HG03095 (cell line): ENCODE data around the gene COPZ2.
"Not testable (repeated sequence)": the region's sequence is repeated elsewhere in the genome, so short reads cannot be mapped to it uniquely, and the experiment has no call there.

Source experiments
- ATAC-seq: cut with Tn5 transposase; IDR thresholded peaks from one replicate; pipeline ENCODE4 v1.9.1; 2021; ENCODE audit warnings: moderate library complexity; ENCODE audit not compliant: unreplicated experiment

COPZ2 gene

DNA sequence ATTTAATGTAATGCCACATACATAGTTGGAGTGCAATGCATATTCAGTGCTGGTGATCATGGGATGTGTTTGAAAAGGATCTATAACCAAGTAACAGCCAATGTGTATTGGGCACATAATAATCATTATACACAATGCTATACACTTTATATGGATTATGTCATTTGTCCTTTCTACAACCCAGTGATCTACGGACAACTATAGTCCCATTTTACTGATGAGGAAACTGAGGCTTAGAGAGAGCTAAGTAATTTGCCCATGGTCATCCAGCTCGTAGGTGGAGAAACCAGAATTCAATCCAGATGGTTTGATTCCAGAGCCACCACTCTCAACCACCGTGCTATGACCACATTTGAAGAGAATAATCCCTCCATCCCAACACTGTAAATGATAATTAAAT is 27.4 kb downstream of the COPZ2 start:
- no peak for ATAC-seq

DNA sequence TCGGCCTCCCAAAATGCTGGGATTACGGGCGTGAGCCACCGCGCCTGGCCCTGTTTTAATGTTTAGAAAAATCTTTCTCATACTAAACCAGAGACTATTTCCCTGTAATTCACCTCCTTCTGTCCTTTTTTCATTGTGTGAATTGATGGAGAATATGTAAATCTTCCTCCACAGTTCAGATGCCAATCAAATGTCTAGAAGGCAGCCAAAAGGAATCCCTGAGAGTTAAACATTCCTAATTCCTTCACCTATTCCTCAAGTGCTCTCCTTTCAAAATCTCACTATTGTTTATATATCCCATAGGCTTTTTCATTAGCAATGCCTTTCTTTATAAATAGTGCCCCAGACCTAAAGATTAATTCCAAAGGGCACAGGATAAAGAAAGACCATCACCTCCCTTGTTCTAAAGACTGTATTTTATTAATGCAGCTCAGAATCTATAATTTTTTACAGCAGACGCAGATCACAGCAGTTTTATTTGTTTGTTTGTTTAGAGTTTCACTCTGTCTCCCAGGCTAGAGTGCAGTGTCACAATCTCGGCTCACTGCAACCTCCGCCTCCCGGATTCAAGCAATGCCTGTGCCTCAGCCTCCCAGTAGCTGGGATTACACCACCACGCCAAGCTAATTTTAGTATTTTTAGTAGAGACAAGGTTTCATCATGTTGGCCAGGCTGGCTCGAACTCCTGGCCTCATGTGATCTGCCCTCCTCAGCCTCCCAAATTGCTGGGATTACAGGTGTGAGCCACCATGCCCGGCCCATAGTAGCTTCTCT is 30.5 kb downstream of the COPZ2 start:
- no peak for ATAC-seq

DNA sequence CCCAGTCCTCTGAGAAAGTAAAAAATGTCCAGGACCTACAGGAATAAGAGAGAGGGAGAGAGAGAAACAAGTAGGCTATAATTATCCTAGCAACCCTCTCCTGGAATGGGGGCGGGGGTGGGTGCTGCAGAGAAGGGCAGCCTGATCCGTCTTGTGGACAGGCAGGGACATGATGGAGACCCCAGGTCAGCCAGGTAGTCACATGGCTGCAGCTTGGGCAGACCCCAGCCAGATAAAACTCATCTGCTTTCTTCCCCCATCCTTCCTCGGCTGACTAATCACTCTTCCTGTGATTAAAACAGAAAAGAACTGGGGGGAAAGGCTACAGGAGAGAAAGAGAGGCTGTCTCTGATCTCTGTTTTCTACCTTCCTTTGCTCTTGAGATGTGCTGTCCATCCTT is 32.6 kb downstream of the COPZ2 start:
- ATAC-seq = no peak

DNA sequence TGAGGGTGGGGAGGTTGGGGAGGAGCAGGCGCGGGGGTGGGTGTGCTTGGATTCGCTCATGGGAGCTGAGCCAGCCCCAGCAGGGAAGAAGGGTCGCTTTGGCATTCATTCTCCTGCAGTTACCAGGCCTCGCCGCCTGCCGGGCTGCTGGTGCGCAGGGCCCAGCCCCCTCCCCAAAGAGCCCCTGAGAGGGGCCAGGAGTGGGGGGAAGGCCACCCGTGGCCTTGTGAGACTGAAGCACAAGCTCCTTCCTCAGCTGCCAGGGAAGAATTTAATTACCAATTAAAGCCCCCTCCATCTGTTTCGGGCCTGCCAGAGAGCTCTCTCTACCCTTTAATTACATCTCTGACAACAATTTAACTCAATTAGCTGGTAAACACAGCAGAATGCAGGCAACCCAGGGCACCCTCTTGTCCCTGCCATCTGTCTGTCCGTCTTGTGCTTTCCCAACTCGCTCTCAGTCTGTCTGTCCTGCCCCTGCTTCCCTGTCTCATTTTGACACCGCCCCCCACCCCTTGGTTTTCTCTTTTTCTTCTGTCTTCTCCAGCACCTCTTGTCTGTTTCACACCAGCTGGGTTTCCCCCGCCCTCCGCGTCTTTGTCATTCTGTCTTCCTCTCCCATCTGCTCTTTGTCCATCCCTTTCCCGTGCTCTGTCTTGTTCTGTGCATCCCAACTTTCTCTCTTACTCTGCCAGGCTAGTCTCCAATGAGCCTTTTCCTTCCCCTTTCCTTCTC is 34.0 kb downstream of the COPZ2 start:
- ATAC-seq = no peak

DNA sequence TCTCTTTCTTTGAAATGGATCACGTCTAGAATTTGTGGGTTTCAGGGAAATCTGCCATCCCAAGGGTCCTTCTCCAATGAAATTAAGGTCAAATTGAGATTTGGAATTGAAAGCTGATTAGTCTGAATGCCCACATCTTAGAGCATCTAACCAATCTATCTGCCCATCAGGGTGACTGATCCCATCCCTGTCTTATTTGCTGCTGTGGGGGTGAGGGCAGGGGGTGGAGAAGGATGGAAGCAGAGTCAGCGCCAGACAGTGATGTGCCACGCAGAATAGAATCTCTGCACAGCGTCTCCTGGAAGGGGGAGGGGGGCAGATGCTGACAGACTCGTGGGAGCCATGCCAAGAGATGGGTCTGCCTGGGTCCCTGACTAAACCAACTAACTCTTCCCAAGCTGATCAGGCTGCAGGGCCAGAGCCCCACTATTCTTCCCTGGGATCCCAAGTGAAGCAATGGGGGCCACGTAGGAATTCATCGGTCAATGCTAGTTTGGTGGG is 34.6 kb downstream of the COPZ2 start:
- no peak for ATAC-seq

DNA sequence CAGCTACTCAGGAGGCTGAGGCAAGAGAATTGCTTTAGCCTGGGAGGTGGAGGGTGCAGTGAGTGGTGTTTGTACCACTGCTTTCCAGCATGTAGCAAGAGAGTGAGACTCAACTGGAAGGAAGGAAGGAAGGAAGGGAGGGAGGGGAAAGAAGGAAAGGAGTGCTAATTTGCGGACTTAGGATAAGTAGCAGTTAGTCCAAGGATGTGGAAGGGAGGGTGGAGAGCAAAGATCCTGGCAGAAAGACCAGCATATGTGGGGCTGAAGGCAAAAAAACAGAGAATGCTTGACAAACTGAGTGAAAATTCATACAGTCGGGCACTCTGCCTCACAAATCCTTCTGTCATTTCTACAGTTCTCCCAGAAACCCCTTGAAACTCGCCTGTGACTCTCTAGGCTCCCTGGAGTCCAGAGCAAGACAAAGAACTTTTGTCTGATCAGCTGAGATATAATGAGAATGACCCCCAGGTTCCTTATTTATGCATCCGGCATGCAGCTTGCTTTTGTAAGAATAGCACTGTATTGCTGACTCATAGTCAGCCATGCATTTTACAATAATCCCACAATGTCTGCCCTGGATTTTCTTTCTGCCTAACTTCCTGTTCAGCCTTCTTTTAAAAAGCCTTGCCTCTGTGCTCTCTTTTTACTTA is 35.2 kb downstream of the COPZ2 start:
- ATAC-seq = peak; percentile 47

DNA sequence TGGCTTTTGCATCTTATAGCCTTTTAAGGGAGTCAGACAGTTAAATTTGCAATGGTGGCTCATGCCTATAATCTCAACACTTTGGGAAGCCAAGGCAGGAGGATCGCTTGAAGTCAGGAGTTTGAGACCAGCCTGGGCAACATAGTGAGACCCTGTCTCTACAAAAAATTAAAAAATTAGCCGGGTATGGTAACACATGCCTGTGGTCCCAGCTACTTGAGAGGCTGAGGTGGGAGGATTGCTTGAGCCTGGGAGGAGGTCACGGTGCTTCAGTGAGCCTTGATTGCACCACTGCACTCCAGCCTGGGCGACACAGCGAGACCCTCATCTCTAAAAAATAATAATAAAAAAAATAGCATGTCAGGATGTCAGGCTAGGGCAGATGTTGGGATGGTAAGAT is 35.9 kb downstream of the COPZ2 start:
- not testable (repeated sequence) for ATAC-seq

DNA sequence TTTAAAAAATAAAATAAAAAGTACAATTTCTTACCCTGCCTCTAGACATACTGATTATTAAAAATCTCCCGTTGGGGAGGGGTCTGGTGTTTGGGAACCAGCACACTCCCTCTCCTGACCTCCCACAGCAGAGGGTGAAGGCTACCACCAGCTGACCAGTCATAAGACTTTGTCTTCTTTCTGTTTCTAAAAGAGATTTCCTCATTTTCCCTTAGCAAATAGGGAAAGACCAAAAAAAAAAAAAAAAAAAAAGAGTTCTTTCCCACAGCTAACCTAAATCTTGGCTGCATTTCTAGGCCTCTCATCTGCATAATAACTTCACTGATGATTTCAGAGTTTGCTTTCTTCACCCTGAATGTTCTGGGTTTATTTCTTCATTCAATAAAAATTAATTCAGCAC is 36.4 kb downstream of the COPZ2 start:
- no peak for ATAC-seq

DNA sequence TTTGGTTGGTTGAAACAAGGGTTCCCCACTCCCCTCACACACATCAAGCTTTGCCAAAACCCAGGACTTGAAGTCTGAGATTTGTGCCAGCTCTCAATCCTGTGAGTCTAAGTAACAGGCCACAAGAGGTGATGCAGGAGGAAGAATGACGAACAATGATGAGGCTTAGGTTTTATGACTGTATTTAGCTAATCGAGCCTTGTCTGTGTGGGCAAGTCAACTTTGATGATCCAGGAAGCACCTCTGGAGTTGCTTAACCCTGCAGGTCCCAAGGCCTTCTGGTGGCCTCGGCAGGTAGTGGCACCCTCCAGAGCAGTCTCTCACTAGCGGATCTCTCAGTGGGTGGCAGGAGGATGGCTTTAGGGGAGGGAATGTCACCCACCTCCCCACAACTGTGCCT is 38.0 kb downstream of the COPZ2 start:
- ATAC-seq = no peak

DNA sequence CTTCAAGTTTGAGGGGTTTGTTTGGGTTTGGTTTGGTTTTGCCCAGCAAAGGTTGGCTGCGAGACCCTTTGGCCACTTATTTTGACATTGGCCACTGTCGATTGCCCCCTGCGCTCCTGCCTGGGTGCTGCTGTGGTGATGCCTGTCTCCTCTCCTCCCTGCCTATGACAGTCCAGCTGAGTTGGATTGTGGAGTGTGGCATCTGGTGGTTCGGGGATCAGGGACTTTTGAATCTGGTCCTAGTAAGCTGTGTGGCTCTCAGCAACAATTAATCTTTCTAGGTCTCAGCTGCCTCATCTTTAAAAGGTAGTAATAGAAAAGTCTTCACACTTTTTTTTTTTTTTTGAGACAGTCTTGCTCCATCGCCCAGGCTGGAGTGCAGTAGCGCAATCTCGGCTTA is 39.6 kb downstream of the COPZ2 start:
- no peak for ATAC-seq

DNA sequence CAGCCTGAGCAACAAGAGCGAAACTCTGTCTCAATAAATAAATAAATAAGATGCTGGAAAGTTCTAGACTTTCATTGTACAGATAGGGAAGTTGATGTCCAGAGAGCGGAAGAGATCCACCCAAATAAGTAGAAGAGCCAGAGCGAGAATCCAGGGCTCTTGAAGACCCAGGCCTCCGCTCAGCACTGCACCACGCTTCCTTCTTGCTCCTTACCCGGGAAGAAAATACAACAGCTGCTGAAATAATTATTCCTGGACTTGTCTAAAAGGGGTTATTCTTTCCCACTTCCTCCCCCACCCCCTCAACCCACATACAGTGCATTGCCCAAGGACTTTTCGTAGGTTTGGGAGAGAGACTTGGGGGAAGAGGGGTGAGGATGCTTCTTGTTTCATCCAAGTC is 40.0 kb downstream of the COPZ2 start:
- no peak for ATAC-seq

DNA sequence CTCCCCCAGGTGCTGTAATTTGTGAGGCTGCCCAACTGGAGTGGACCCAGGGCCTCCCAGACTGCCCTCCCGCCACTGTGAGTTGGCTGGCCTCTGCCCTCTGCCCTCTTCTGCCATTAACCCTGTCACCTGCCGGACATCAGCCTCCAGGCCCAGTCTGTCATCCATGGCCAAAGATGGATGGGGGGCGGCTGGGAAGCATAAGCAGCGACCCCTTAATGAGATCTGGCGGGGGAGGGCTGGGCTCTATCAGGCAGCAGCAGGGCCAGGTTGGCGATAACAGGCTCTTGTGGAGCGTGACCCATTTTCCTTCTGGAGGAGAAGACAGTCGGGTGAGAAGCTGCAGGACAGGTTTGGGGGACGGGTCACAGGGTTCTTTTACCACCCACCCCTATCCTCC is 41.4 kb downstream of the COPZ2 start:
- no peak for ATAC-seq

DNA sequence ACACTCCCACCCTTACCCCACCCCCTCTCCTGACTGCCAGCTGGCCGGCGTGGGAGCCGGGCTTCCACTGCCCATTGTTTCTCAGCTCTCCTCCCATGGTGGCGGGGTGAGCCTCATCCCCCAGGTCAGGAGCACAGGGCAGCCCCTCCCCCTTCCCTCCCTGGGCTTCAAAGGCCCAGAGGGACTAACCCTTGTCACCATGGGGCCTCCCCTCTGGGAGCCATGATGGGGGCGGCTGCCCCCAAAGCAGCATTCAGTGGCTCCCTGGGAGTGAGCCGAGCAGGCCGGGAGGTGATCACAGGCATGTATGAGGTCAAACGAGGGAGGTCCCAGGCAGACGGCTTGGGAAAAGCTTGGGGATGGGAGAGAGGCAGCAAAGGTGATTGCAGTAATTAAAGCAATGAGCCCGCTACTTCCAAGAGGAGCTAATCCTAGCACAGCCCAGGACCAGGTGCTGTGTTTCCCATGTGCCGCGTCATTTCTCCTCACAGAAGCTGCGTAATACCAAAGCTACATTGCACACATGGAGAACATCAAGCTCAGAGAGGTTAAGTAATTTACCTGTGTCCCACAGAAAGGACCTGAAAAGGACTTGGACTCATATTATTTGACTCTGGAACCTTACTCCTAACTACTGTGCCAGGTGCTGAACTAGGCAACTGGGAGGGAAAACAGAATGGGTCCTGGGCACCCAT is 42.2 kb downstream of the COPZ2 start:
- ATAC-seq = no peak

DNA sequence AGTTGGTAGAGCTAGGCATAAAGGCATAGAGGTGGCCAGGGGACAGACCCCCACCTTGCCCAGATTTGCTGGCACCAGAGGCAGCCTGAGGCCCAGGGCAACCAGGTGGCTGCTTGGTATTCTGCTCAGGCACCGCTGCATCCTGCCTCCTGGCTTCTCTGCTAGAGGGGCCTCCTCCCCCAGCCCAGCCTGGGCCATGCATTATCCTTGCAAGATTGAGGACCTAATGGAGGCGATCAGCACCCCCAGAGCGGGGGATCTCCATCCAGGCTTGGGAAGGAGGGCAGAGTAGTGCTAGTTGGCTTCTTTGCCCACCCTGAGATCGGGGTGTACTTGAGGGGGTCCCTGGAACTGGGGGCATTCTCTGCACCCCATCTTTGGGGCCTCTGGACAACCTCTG is 42.9 kb downstream of the COPZ2 start:
- no peak for ATAC-seq

DNA sequence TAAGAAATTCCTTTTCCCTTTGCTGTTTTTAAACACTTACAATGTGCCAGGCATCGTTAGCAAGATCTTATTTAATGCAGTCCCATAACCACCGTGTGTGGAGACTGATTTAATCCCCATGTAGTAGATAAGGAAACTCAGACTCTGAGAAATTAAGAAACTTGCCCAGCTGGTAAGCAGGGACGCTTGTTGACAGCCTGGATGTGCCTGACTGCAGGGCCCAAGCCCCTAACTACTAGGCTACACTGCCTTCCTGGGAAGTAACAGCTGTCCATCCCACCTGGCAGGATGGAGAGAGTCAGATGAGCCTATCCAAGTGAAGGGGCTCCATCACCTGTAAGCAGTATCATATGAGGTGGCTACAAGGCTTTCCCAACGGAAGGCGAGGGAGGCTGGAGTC is 43.6 kb downstream of the COPZ2 start:
- no peak for ATAC-seq

DNA sequence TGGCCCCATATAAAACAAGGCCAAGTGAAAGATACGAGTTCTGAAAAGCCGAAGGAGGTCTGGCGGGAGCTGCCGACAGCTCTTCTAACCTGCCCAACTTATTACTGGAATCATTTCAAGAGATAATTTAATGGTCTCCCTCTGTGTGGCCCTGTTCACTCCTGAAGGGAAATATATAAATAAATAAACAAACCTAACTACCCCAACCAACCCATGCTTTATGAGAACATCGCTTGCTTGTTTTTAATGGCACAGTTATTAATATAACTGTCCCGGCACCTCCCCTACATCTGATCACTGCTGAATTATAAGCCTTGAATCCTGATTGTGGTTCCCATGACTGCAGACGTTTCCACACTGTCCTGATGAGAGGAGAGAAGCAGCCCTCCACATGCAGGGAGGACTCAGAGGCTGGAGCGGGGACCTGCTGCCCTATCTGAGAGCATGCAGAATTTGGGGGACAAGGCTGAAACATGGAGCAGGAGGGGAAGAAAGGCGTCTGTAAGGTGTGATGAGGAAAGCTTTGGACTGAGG is 44.5 kb downstream of the COPZ2 start:
- no peak for ATAC-seq

DNA sequence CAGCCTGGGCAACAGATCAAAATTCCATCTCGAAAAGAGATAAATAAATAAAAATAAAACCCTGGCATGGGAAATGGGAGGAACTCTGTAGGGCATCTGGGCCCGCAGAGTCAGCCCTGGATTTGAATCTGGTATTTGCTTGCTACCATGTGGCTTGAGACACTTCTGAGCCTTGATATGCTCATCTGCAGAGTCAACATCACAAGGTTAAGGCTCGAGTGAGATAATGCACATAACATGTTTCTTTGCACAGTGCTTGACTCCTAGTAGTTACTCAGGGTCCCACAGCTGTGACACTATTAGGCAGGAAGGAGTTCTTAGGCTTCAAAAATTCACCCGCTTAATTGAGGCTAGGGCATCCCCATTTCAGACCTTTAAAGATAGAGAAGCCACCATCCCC is 45.4 kb downstream of the COPZ2 start:
- ATAC-seq = no peak

DNA sequence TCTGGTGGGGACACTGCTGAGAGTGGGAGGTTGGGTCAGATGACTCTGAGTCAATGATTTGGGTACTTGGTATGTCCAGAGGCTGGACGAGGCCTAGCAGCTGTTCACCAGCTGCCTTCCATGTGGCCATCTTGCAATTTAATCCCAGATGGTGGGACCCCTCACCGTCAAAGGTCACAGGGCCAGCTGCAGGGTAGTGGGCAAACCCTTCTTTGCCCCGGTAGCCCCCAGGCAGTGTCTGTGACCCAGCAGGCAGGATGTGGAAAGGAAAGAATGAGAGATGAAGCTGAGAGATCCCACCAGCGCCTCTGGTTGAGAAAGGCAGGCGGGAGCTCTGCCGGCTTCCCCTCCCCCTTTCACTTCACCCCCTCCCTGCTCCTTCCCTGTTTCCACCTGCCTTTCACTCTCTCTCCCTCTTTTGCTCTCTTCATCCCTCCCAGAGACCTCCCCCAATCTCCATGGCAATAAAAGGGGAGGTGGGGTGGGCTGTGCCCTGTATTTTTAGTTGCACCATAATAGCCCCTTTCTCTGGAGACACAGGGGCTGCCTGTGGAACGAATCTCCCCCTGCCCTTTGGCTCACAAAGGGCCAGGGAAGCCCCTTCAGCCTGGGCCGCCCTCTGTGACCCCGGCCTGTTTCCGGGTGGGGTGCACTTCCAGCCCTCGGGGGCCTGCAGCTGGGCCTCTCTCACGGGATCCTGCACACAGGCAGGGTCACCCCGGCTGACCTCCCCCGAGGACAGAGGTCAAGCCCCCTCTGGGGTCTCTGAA is 46.5 kb downstream of the COPZ2 start:
- no peak for ATAC-seq

DNA sequence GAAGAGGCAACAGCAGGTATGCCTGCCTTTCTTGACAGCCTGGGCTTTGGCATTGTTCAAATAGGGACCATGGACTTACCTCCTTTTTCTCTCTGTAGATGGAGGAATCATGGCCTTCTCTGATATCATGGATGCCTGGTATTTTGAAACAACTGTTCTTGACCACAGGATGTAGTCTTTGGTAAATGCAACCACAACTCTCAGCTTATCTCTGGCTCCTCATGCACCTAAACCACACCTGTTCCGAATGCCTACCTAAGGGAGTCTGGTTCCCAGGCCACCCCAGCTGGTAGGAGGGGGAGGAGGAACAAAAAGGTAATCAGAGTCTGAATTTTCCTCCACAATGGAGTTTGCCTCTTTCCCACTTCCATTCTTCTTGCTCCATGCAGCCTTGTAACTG is 47.9 kb downstream of the COPZ2 start:
- ATAC-seq = no peak

DNA sequence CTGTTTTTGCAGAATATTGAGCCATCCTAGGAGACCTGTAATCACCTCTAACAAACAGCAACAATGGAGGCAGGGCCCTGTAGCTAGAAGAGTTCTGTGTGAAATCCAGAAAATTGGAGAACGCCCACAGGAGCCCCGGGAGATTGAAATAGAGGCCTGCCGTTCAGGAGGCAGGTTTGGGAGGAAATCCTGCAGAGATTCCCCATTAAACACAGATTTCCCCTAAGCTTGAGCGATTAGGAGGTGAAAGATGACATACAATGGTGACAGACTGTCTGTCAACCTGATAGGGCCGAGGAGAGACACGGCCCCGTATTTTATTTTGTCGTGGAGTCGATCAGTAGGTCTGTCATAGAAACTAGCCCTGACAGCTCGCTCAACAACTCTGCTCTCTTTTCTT is 48.4 kb downstream of the COPZ2 start:
- no peak for ATAC-seq
